HS-27A (cell line): ENCODE measurements around the gene PLCH2.

Experiments
- DNase-seq: peaks from one replicate; pipeline ENCODE4 v3.0.0-alpha.2; 2012; ENCODE audit warnings: low read depth, missing footprints

PLCH2 gene

GRCh38 chr1:2530513-2531361 is 54.6 kb downstream of the PLCH2 start:
- DNase-seq: no peak

- DNase-seq: no peak
Measured at GRCh38 chr1:2532485-2533160, 56.5 kb downstream of the PLCH2 start.

DNA sequence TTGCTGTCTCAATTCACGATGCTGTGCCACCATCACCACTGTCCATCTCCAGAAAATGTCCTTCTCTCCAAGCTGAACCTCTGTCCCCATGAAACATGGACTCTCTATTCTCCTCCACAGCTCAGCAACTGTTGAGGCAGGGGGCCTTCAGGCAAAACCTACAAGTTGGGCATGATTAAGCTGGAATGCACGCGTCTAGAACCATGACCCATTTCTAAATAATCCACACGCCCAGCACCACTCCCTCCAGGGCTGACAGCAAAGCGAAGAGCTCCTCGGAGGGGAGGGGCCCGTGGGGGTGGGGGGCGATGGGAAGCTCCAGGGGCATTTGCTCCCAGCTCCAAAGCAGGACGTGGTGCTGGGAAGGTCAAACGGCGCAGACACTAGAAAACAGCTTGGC is 57.3 kb downstream of the PLCH2 start:
- DNase-seq: no peak

GRCh38 chr1:2534315-2534686 is 58.2 kb downstream of the PLCH2 start:
- no peak for DNase-seq

GRCh38 chr1:2534687-2535441 is 58.8 kb downstream of the PLCH2 start:
- DNase-seq: no peak

DNA sequence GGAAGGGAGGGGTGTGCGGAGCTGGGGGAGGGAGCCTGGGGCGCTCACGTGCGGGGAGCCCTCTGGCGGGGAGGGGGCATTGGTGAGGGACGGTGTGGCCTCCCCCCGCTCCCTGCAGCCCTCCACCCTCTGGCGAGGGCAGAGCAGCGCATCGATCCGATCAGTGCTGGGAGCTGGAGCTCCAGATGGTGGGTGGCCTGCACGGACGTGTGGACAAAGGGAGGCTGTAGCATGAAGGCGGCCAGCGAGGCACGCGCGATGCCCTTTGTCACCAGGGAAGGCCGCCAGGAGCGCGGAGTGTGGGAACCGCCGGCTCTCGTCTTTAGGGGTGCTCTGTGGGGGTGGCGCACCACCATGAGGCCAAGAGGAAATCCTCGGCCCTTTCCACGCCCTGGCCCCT is 59.4 kb downstream of the PLCH2 start:
- no peak for DNase-seq

GRCh38 chr1:2535981-2536380 is 59.9 kb downstream of the PLCH2 start:
- no peak for DNase-seq

DNA sequence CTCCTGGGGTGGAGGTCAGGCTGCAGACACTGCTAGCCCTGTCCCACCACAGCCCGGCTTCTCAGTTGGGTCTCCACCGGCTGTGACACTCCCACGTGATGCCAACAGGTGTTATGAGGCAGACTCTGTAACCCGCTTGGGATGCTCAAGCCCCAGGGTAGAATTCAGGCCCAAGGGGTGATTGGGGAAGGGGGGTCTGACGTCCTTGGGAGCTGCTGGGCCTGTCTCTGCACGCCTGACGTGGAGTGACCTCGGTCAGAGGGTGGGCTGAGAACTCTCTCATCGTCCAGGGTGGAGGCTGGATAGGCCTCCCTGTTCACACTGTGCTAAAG is 61.7 kb downstream of the PLCH2 start:
- no peak for DNase-seq

DNA sequence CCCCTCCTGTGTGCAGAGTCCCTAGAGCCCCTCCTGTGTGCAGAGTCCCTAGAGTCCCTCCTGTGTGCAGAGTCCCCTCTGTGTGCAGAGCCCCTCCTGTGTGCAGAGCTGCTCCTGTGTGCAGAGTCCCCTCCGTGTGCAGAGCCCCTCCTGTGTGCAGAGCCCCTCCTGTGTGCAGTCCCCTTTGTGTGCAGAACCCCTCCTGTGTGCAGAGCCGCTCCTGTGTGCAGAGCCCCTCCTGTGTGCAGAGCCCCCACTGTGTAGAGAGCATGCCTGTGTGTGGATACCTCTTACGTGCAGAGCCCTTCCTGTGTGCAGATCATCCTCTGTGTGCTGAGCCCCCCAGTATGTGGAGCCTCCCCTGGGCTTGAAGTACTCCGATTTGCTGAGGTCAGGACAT is 62.3 kb downstream of the PLCH2 start:
- no peak for DNase-seq

DNA sequence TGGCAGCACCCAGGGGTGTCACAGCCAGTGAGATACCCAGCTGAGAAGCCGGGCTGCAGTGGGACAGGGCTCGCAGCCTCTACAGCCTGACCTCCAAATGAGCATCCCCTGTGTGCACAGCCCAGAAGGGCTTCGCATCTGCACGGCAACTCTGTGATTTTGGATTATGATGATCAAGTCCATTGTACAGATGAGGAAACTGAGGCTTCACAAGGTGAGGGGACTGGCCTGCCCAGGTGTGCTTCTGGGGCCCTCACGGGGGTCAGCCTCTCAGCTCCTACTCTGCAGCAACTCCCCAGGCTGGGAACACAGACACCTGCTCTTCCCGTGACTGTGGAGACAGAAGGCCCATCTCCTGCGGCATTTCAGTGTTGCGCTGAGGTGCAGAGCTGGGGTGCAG is 62.8 kb downstream of the PLCH2 start:
- no peak for DNase-seq

DNA sequence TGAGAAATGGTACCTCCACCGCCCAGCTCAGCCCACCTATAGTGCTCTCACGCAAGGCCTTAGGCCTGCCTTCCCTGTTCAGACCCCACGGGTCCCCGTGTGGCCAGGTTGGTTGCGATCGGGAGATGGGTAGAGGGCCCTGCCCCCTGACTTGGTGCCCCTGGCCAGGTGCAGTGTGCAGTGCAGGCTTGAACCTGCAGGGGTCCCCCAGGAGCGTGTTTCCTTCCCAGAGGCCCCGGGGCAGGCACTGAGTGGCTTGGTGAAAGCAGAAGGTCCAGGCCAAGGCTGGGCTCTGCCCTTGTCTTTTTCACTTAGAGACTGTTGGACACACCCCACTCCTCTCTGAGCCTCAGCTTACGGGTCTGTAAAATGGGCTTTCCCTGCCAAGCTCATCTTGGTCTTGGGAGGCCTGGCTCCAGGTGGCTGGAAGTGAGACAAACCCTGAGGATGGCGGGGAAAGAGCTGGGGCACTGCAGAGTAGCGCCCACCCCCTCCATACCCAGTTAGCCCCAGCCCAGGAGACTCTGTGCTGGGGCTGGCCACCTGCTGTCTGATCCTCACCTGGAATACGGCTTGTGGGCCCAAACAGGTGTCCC is 63.3 kb downstream of the PLCH2 start:
- no peak for DNase-seq

GRCh38 chr1:2540816-2541492 is 64.9 kb downstream of the PLCH2 start:
- no peak for DNase-seq

DNA sequence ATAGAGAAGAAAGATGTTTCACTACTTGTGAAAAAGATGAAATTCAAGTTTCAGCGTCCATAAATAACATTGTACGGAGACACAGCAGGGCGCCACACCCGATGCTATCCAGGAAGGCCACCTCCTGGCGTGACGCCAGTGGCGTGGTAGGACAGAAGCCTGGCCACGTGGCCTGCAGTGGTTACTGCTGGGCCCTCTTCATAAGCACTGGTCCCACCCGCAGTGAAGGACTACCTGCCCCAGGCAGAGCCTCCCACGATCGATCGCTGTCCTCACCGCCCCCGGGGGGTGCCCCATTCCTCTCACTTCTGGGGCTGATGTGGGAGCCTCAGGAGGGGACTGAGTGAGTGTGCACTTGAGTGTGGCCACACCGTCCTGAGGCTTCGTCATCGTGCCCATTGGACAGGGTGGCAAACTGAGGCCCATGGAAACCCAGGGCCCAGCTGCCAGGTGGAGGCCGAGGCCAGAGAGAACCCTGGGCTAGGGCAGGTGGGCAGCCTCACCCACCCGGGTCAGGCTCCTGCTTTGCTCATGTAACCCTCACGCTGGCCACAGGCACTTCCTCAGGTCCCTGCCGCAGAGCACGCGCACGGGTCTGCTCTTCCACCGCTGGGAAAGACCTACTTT is 65.6 kb downstream of the PLCH2 start:
- no peak for DNase-seq

- DNase-seq: no peak
Measured at GRCh38 chr1:2542246-2542915, 66.3 kb downstream of the PLCH2 start.

DNA sequence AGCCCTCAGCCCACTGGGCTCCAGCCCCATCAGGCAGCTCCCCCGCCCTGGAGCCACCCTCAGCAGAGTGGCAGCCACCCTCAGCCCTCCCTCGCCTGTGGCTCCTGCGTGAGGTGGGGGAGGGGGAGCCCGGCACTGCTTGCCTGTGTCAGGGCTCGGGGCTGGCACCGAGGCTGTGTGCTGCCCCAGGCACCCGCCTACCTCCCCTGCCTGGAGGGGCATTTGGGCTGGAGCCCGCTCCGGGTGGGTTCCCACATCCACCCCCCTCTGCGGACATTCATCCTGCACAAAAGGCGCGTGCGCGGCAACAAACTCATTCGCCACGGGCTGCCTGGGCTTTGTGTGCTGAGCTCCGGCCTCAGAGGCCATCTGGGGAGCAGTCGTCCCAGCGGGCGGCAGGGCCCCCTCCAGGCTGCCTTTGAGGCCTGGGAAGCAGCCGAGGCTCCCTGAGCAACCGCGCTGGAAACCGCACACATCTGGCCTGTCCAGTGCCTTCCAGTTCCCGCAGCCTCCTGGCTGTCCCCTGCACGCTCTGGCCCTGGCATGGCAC is 67.5 kb downstream of the PLCH2 start:
- DNase-seq: no peak

DNA sequence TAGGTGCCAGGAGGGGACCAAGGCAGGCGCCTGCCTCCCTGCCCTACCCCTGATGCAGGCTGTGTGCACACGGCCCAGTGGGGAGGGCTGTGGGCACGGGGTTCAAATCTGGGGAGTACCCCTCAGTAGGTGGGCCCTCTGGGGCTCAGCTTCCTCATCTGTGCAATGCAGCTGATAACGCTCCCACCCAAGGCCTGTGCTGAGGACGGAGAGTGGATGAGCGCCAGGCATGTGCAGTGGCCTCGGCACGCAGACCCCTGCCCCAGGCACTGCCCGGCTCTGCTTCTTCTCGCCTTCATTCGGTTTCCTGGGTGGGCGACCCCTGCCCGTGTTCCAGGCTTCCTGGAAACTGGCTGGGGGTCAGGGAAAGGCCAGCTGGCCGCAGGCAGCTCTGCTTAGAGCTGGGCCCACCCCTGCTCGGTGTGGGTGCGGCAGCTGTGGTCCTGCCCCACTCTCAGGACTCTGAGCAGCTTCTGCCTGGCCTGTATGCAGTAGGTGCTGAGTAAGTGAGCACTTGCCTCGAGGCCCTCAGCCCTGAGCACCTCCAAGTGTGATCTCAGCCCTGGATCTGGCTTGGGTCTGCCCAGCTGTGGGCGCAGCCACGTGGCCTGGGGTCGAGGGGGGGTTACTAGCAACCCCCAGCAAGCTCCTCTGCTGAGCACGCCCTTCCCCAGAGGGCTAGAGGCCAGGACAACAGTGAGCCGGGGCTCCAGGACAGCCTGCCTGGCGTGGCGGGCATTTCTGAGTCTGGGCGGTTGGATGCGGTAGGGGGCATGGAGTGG is 68.2 kb downstream of the PLCH2 start:
- DNase-seq: no peak

- DNase-seq: no peak
Measured at GRCh38 chr1:2544875-2545640, 69.0 kb downstream of the PLCH2 start.

DNA sequence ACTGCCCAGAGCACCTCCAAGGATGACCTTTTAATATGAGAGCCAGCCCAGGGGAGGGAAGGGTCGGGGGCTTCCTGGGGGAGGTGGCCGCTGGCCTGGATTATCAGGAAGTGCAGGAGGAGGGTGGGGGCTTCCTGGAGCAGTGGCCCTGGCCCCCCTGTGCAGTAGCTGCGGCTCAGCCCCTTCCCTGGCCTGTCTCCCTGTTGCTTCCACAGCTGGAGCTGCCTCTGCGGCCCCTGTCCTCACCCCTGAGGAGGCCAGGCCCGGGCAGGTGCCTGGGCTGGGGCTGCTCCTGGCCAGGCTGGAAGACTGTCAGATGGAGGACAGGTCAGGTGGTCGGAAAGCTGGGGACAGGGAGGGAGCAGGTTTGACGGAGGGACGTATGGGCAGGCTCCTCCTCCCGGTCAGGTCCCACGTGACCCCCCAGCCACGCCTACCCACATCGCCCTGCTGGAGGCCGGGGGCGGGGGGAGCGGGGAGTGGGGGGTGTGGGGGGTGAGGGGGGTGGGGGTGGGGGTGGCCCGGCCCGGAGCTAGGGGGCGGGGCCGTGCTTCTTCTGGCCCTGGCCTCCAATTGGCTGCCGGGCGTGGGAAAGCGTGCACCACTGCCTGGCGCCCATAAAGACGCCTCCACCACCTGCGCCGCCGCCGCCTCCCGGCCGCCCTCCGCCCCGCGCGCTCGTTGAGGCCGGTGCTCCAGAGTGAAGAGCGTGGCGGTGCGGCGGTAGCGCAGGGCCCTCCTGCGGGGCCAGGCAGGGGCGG is 69.8 kb downstream of the PLCH2 start:
- DNase-seq: no peak
